ENCODE data around the gene CD27. TPM values are rescaled to one million over a fixed set of nuclear protein-coding genes. Genes with fewer than 3 reads are reported as not detected.

The CD27 gene
- total and polyA plus RNA-seq, 9 of the 15 experiments (the other 6 are each of a cell fraction or from before 2014, with no cell fraction given): 0.24 TPM; not detected in 8

DNA sequence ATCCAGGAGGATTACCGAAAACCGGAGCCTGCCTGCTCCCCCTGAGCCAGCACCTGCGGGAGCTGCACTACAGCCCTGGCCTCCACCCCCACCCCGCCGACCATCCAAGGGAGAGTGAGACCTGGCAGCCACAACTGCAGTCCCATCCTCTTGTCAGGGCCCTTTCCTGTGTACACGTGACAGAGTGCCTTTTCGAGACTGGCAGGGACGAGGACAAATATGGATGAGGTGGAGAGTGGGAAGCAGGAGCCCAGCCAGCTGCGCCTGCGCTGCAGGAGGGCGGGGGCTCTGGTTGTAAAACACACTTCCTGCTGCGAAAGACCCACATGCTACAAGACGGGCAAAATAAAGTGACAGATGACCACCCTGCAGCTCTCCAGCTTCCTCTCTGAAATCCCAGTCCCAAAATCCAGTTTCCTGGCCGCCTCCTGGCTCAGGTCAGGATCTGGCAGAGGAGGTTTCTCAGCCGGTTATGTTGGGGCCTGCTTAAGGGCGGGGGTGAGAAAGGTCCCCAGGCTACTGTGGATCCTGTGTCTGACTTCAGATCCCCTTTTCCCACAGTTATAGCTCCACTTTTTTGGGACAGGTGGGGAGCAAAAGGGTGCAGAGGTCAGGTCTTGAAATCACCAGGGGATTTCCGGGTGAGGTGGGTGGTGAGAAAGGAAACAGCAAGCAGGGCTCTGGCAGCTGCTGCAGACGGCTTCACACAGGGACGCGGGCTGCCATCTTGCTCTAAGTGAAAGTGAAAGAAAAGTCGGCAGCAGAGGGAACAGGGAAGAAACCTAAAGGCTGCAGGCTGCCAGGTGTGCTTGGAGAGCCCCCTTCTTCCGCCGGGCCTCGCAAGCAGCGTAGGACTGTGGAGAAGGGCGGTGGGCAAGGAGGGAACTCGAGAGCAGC is 6.8 kb downstream of the CD27 start, which contains the start of gene TAPBPL (continued):
- no peak for TF ChIP-seq TSC22D4 (tag; IDR thresholded peaks at IDR 0.05)
- TF ChIP-seq ZNF143 (CRISPR knock-in tag; IDR thresholded peaks at IDR 0.05): no peak
- TF ChIP-seq HDAC6 (IDR thresholded peaks at IDR 0.05; ENCODE audit: low read depth, low read length): no peak
- TF ChIP-seq, protein P1, sequence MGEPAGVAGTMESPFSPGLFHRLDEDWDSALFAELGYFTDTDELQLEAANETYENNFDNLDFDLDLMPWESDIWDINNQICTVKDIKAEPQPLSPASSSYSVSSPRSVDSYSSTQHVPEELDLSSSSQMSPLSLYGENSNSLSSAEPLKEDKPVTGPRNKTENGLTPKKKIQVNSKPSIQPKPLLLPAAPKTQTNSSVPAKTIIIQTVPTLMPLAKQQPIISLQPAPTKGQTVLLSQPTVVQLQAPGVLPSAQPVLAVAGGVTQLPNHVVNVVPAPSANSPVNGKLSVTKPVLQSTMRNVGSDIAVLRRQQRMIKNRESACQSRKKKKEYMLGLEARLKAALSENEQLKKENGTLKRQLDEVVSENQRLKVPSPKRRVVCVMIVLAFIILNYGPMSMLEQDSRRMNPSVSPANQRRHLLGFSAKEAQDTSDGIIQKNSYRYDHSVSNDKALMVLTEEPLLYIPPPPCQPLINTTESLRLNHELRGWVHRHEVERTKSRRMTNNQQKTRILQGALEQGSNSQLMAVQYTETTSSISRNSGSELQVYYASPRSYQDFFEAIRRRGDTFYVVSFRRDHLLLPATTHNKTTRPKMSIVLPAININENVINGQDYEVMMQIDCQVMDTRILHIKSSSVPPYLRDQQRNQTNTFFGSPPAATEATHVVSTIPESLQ (CRISPR knock-in tag; IDR thresholded peaks at IDR 0.05): no peak
- no peak for TF ChIP-seq SMC3 (conservative IDR thresholded peaks at IDR 0.05; ENCODE audit: insufficient read depth, low read depth, low read length)
- no peak for TF ChIP-seq CEBPG (CRISPR knock-in tag; IDR thresholded peaks at IDR 0.05)
- TF ChIP-seq CEBPG (tag; conservative IDR thresholded peaks at IDR 0.05 in 1 of 2, IDR thresholded peaks at IDR 0.05 in 1 of 2): no peak
- no peak for TF ChIP-seq MTA1 (IDR thresholded peaks at IDR 0.05; ENCODE audit: borderline replicate concordance)
- TF ChIP-seq CTBP1 (IDR thresholded peaks at IDR 0.05; ENCODE audit: borderline replicate concordance): no peak
- TF ChIP-seq ZFP91 (CRISPR knock-in tag; IDR thresholded peaks at IDR 0.05): no peak
- no peak; the same call in 1 of the 2 replicates for TF ChIP-seq BRD4 (IDR thresholded peaks at IDR 0.05)
- TF ChIP-seq, protein P2, sequence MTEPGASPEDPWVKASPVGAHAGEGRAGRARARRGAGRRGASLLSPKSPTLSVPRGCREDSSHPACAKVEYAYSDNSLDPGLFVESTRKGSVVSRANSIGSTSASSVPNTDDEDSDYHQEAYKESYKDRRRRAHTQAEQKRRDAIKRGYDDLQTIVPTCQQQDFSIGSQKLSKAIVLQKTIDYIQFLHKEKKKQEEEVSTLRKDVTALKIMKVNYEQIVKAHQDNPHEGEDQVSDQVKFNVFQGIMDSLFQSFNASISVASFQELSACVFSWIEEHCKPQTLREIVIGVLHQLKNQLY (CRISPR knock-in tag; conservative IDR thresholded peaks at IDR 0.05): no peak
- no peak for TF ChIP-seq ATF4 (CRISPR knock-in tag; IDR thresholded peaks at IDR 0.05)
- TF ChIP-seq CBFA2T3 (IDR thresholded peaks at IDR 0.05): no peak
- no peak for TF ChIP-seq CBFA2T2 (conservative IDR thresholded peaks at IDR 0.05)
- TF ChIP-seq ZNF316 (IDR thresholded peaks at IDR 0.05): no peak
- peak; percentile 58; the same call in 1 of the 2 replicates for TF ChIP-seq GTF2E2 (tag; IDR thresholded peaks at IDR 0.05)
- no peak for TF ChIP-seq SRSF3 (IDR thresholded peaks at IDR 0.05; ENCODE audit: insufficient read depth, low read length)
- TF ChIP-seq, protein P3, sequence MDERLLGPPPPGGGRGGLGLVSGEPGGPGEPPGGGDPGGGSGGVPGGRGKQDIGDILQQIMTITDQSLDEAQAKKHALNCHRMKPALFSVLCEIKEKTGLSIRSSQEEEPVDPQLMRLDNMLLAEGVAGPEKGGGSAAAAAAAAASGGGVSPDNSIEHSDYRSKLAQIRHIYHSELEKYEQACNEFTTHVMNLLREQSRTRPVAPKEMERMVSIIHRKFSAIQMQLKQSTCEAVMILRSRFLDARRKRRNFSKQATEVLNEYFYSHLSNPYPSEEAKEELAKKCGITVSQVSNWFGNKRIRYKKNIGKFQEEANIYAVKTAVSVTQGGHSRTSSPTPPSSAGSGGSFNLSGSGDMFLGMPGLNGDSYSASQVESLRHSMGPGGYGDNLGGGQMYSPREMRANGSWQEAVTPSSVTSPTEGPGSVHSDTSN (CRISPR knock-in tag; IDR thresholded peaks at IDR 0.05; ENCODE audit: low read depth): no peak
- TF ChIP-seq, protein P3 (tag; conservative IDR thresholded peaks at IDR 0.05; ENCODE audit: low read depth): no peak

Measured in K562 (cell line).